ENCODE results near the gene TMEM131L.

TMEM131L gene

GRCh38 chr4:153509724-153510123, 43.6 kb downstream of the TMEM131L start:
- FAIRE-seq, result no peak

GRCh38 chr4:153510252-153511001, 44.3 kb downstream of the TMEM131L start:
- no peak for FAIRE-seq

GRCh38 chr4:153511104-153511503, 44.9 kb downstream of the TMEM131L start:
- no peak for FAIRE-seq

- FAIRE-seq, result no peak
Observed at GRCh38 chr4:153512162-153512852, 46.1 kb downstream of the TMEM131L start.

DNA sequence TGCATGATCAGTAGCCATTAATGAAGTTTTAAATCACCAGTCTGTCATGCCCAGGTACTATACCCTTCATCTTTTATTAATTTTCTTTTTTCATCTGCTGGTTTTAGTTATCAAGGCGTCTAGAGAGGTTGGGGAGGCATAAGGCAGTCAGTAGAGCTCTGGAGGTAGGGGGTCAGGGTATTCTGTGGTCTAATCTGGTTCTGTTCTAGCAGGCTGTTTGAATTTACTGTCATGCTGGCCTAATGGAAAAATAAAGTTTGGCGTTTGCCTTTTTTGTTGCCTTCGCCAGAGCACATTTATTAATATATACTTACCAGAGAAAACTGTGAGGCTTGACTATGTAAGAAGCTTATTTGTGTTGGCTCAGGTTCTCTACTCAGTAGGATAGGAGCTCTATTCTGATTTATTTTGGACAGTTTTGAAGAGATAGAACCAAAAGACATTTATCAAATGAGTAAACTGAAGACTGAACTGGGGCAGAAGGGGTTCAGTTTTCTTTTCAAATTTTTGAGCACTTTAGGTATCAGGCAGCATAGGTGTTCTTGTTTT, 46.9 kb downstream of the TMEM131L start:
- FAIRE-seq, result no peak

- no peak for FAIRE-seq
Observed at GRCh38 chr4:153513596-153513995, 47.4 kb downstream of the TMEM131L start.

GRCh38 chr4:153514001-153514526, 47.9 kb downstream of the TMEM131L start:
- FAIRE-seq, result no peak

GRCh38 chr4:153514688-153515426, 48.7 kb downstream of the TMEM131L start:
- no peak for FAIRE-seq

GRCh38 chr4:153517159-153517558, 51.0 kb downstream of the TMEM131L start:
- FAIRE-seq, result no peak

- no peak for FAIRE-seq
Observed at GRCh38 chr4:153518001-153518400, 51.8 kb downstream of the TMEM131L start.

GRCh38 chr4:153518637-153519389, 52.7 kb downstream of the TMEM131L start:
- no peak for FAIRE-seq

GRCh38 chr4:153519687-153520086, 53.5 kb downstream of the TMEM131L start:
- no peak for FAIRE-seq

DNA sequence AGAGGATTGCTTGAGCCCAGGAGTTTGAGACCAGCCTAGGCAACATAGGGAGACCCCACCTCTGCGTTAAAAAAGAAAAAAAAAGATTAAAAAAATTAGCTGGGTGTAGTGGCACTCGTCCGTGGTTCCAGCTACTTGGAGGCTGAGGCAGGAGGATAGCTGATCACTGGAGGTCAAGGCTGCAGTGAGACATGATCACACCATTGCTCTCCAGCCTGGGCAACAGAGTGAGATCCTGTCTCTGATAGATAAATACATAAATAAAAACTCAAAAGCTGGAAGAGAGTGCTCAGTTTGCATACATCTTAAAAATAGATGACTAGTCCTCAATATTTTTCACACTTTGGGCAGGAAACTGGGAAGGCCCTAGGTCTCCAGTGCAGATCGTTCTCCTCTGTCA, 54.1 kb downstream of the TMEM131L start:
- FAIRE-seq, result no peak

DNA sequence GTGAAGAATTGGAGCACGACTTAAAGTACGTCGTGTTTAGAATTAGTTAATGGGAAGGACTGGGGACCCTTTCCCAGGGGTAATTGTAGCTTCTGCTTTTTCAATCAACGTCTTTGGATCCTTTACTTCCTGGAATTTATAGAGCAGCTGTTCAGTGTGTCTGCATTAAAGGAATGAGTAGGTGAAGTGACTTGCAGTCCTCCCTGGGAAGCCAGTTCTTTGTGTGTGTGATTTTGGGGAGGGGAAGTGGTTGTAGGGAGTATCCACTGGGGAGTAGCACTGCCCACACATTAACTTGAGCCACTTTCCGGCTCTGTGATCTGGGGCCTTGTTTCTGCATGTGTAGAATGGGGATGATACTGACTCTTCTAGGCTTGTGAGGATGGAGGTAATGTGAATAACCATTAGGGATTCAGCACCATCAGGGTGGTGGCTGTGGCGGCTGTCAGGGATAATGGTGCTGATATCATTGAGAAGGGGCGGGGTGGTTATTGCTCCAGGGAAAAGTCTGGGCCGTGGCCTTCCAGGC, 54.7 kb downstream of the TMEM131L start:
- no peak for FAIRE-seq

- FAIRE-seq, result no peak
Observed at GRCh38 chr4:153521478-153521877, 55.3 kb downstream of the TMEM131L start.

- no peak for FAIRE-seq
Observed at GRCh38 chr4:153521999-153522801, 56.0 kb downstream of the TMEM131L start.

- no peak for FAIRE-seq
Observed at GRCh38 chr4:153522802-153523094, 56.6 kb downstream of the TMEM131L start.

GRCh38 chr4:153523164-153523796, 57.1 kb downstream of the TMEM131L start:
- FAIRE-seq, result no peak

GRCh38 chr4:153523941-153524386, 57.8 kb downstream of the TMEM131L start:
- FAIRE-seq, result no peak

- no peak for FAIRE-seq
Observed at GRCh38 chr4:153524682-153525081, 58.5 kb downstream of the TMEM131L start.

DNA sequence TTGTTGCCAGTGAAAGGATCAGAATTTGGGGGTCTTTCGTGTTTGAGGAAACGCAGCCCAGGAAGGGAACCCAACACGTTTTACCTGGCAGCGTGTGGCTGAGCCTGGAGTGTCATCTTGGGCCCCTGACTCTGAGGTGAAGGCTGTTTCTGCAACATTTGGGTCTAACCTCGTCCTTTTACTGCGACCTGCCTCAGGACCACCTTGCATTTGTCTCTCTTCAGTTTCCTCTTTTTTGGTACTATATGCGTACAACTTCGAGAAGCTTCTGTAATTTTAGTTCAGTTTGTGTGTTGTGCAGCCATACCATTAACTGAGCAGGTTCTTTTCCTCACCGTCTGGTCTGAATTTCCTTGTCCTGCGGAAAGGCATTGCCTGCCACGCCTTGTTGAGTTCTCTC, 61.5 kb downstream of the TMEM131L start:
- FAIRE-seq, result no peak
